SK-N-SH (cell line): ENCODE measurements around the gene CFHR5. TPM values are rescaled to one million over a fixed set of nuclear protein-coding genes. Genes with fewer than 3 reads are reported as not detected.
A peak's percentile ranks its signal among the peaks of the same experiment; 100 is the strongest.

Experiments used
- CTCF ChIA-PET: fragments of 300-600, 350-600 bp; formaldehyde crosslinking; extraction: SDS; loops from one replicate; lab custom pipeline; 2021; lab: Yijun Ruan, JAX
- POLR2A ChIA-PET: fragments of 350-600 bp; sonication (Branson Sonifier 250); formaldehyde crosslinking; extraction: SDS; loops from one replicate; lab custom pipeline; 2020; ENCODE audit warnings: antibody characterized with exemption, inconsistent platforms; lab: Yijun Ruan, JAX
- DNase-seq: peaks from one replicate; pipeline ENCODE4 v3.0.0; 2012
- H2AFZ ChIP-seq: fragments of 200-600 bp; sonication (generic); 2 replicates; pipeline ENCODE4 v1.8.1; 2016; ENCODE audit warnings: antibody characterized with exemption, mild to moderate bottlenecking, low read depth
- H3F3A ChIP-seq: fragments of 200-600 bp; sonication (generic); replicated peaks from 2 replicates; pipeline ENCODE3; 2016; ENCODE audit warnings: antibody characterized with exemption, mild to moderate bottlenecking; ENCODE audit not compliant: insufficient read depth
- H3K27ac ChIP-seq, 2 experiments: fragments of 200-500 bp in 1 of 2; fragments of 200-600 bp in 1 of 2; sonication (Bioruptor generic) in 1 of 2; sonication (generic), shearing (Covaris generic) in 1 of 2; 2 replicates each; pipeline versions ENCODE4 v1.5.1 to v1.6.1; 2014 to 2016; ENCODE audit warnings: low read depth in 2 of 2, inconsistent platforms in 1 of 2, low read length in 1 of 2, mild to moderate bottlenecking in 1 of 2, mixed read lengths in 1 of 2
- H3K27me3 ChIP-seq: fragments of 200-600 bp; sonication (generic), shearing (Covaris generic); 2 replicates; pipeline ENCODE4 v1.6.1; 2016; ENCODE audit warnings: mixed run types; ENCODE audit not compliant: insufficient read depth
- H3K36me3 ChIP-seq, 2 experiments: fragments of 200-500 bp in 1 of 2; fragments of 200-600 bp in 1 of 2; sonication (Bioruptor generic) in 1 of 2; sonication (generic) in 1 of 2; replicated peaks in 1 of 2; 2 replicates each; pipeline versions ENCODE3 to v1.5.1; 2014 to 2016; ENCODE audit warnings: low read length in 1 of 2, mild to moderate bottlenecking in 1 of 2; ENCODE audit not compliant: insufficient read depth in 2 of 2, control insufficient read depth in 1 of 2
- H3K4me1 ChIP-seq, 2 experiments: fragments of 200-500 bp in 1 of 2; fragments of 200-600 bp in 1 of 2; sonication (Bioruptor generic) in 1 of 2; sonication (generic), shearing (Covaris generic) in 1 of 2; 2 replicates each; pipeline versions ENCODE4 v1.5.1 to v1.6.1; 2014 to 2016; ENCODE audit warnings: low read depth in 1 of 2, low read length in 1 of 2, mixed run types in 1 of 2; ENCODE audit not compliant: insufficient read depth in 2 of 2, control insufficient read depth in 1 of 2
- H3K4me2 ChIP-seq: fragments of 200-600 bp; sonication (generic), shearing (Covaris generic); 2 replicates; pipeline ENCODE4 v1.6.1; 2017; ENCODE audit warnings: mixed run types
- H3K4me3 ChIP-seq, 2 experiments: fragments of 200-500 bp in 1 of 2; fragments of 200-600 bp in 1 of 2; sonication (Bioruptor generic) in 1 of 2; sonication (generic), shearing (Covaris generic) in 1 of 2; 2 replicates each; pipeline versions ENCODE4 v1.5.1 to v1.8.1; 2014 to 2016; ENCODE audit warnings: low read depth in 2 of 2, inconsistent platforms in 1 of 2, low read length in 1 of 2, mild to moderate bottlenecking in 1 of 2, mixed read lengths in 1 of 2, moderate library complexity in 1 of 2
- H3K79me2 ChIP-seq: fragments of 200-600 bp; sonication (generic); 2 replicates; pipeline ENCODE4 v1.8.1; 2017; ENCODE audit warnings: mild to moderate bottlenecking; ENCODE audit not compliant: insufficient read depth
- H3K9ac ChIP-seq: fragments of 200-600 bp; sonication (generic); 2 replicates; pipeline ENCODE4 v1.6.1; 2017; ENCODE audit warnings: mixed run types
- H3K9me2 ChIP-seq: fragments of 200-600 bp; sonication (generic); 2 replicates; pipeline ENCODE4 v1.6.1; 2017; ENCODE audit warnings: mixed run types
- H3K9me3 ChIP-seq: fragments of 200-600 bp; sonication (generic); 2 replicates; pipeline ENCODE4 v1.6.1; 2017; ENCODE audit warnings: mixed run types, mild to moderate bottlenecking, moderate library complexity
- H4K20me1 ChIP-seq: fragments of 200-600 bp; sonication (generic); 2 replicates; pipeline ENCODE4 v1.6.1; 2017; ENCODE audit warnings: mild to moderate bottlenecking, mixed run types; ENCODE audit not compliant: insufficient read depth
- EP300 ChIP-seq, 2 experiments: IDR thresholded peaks; 2 replicates each; pipeline versions ENCODE4 v1.4.0 to v1.6.1; 2012; ENCODE audit warnings: borderline replicate concordance in 1 of 2, low read depth in 1 of 2, low read length in 1 of 2
- FOSL2 ChIP-seq: IDR thresholded peaks from 2 replicates; pipeline ENCODE4 v1.4.0; 2012; ENCODE audit warnings: low read depth, mild to moderate bottlenecking, moderate library complexity, borderline replicate concordance
- FOXJ3 ChIP-seq: sonication (generic); formaldehyde crosslinking; IDR thresholded peaks from 2 replicates; pipeline ENCODE4 v1.5.1; 2020; ENCODE audit warnings: mild to moderate bottlenecking, missing genetic modification reagents
- GATA2 ChIP-seq: sonication (generic); formaldehyde crosslinking; IDR thresholded peaks from 2 replicates; pipeline ENCODE4 v1.5.0; 2020; ENCODE audit warnings: mild to moderate bottlenecking, missing genetic modification reagents
- JUND ChIP-seq: IDR thresholded peaks from 2 replicates; pipeline ENCODE4 v1.4.0; 2012
- MAX ChIP-seq: IDR thresholded peaks from 2 replicates; pipeline ENCODE4 v1.4.0; 2012; ENCODE audit warnings: low read depth
- MXI1 ChIP-seq: IDR thresholded peaks from 2 replicates; pipeline ENCODE4 v1.6.1; 2012; ENCODE audit warnings: mild to moderate bottlenecking, low read depth, low read length, improper control_type of control experiment
- NRF1 ChIP-seq: IDR thresholded peaks from 2 replicates; pipeline ENCODE4 v1.6.1; 2012; ENCODE audit warnings: low read depth, mild to moderate bottlenecking, low read length
- RCOR1 ChIP-seq: fragments of 150-350 bp; IDR thresholded peaks from 2 replicates; pipeline ENCODE4 v1.6.1; 2017; ENCODE audit warnings: antibody characterized with exemption, low read length
- REST ChIP-seq: IDR thresholded peaks from 2 replicates; pipeline ENCODE4 v1.6.1; 2012; ENCODE audit warnings: mild to moderate bottlenecking, low read depth, low read length, moderate library complexity
- RFX5 ChIP-seq: IDR thresholded peaks from 2 replicates; pipeline ENCODE4 v1.6.1; 2012; ENCODE audit warnings: mild to moderate bottlenecking, improper control_type of control experiment, low read length
- TCF12 ChIP-seq: IDR thresholded peaks from 2 replicates; pipeline ENCODE4 v1.4.0; 2012
- USF1 ChIP-seq: IDR thresholded peaks from 2 replicates; pipeline ENCODE4 v1.4.0; 2012; ENCODE audit warnings: low read depth, borderline replicate concordance
- USF2 ChIP-seq: fragments of 150-350 bp; IDR thresholded peaks from 2 replicates; pipeline ENCODE4 v1.6.1; 2017; ENCODE audit warnings: antibody characterized with exemption, low read length, low read depth, borderline replicate concordance
- YY1 ChIP-seq: IDR thresholded peaks from 2 replicates; pipeline ENCODE4 v1.4.0; 2012; ENCODE audit warnings: low read depth, mild to moderate bottlenecking
- ZBTB33 ChIP-seq: IDR thresholded peaks from 2 replicates; pipeline ENCODE4 v1.4.0; 2012; ENCODE audit warnings: low read depth, borderline replicate concordance
- WGBS: methylation state at CpG from one replicate; pipeline ENCODE4 v1.1.6; 2017; ENCODE audit warnings: low lambda C conversion rate; 5-methylcytosine and 5-hydroxymethylcytosine counted together
- polyA plus RNA-seq, 3 experiments: library from polyadenylated mRNA; depleted of rRNA; stranded (reverse); fragments of >200 nt; gene quantifications; 2 replicates each; pipeline ENCODE4 v1.2.3, GENCODE V29; 2012

The CFHR5 gene
- polyA plus RNA-seq, 1 of the 3 experiments (the other 2 are of a cell fraction), result not detected

- DNase-seq, result no peak
- Histone ChIP-seq H3K4me3 (no peak overlapping the region), H3F3A (no peaks in the 10 kb centered on the region), H4K20me1 (no peaks in the 10 kb centered on the region), H3K4me2 (no peak overlapping the region), H3K4me1 (peaks cover 0 to 2% of the 10 kb centered on the region in 2 experiments; a peak in 2 of 4 replicates), H3K9me3 (0 out of 2 replicates have a peak, but pooled peaks cover 4% of the 10 kb centered on the region), H3K27ac (no peak overlapping the region), H2AFZ (no peak overlapping the region), H3K79me2 (no peaks in the 10 kb centered on the region), H3K9ac (no peak overlapping the region), H3K27me3 (no peaks in the 10 kb centered on the region), H3K36me3 (no peaks in the 10 kb centered on the region), H3K9me2 (no peaks in the 10 kb centered on the region)
- TF ChIP-seq USF2, result no peak
- TF ChIP-seq YY1, result no peak
- no peak for TF ChIP-seq MXI1
- TF ChIP-seq RFX5, result no peak
- TF ChIP-seq ZBTB33, result no peak
- TF ChIP-seq REST, result no peak
- WGBS, result 19% methylated on average over 1 of the region's 1 CpG
- POLR2A ChIA-PET, result no interaction called here
- CTCF ChIA-PET, result no interaction called here
These were observed 34.3 kb downstream of the CFHR5 start for GRCh38 chr1:197011614-197012013.

- Histone ChIP-seq H3K27me3 (no peaks in the 10 kb centered on the region), H3K4me1 (peaks cover 0 to 11% of the 10 kb centered on the region in 2 experiments; a peak in 2 of 4 replicates), H3K9me3 (0 out of 2 replicates have a peak, but pooled peaks cover 4% of the 10 kb centered on the region), H3K27ac (peak overlapping the region in 1 of 2 experiments; percentile 82; a peak in 2 of 4 replicates), H3K9me2 (no peaks in the 10 kb centered on the region), H3F3A (no peaks in the 10 kb centered on the region), H3K9ac (no peak overlapping the region), H2AFZ (peak overlapping the region; percentile 60), H4K20me1 (no peaks in the 10 kb centered on the region), H3K4me3 (no peak overlapping the region), H3K4me2 (no peak overlapping the region), H3K79me2 (no peaks in the 10 kb centered on the region), H3K36me3 (no peaks in the 10 kb centered on the region)
- ChIA-PET POLR2A (no interaction called here), CTCF (no interaction called here)
- no peak for DNase-seq
- WGBS, result 90% methylated on average over 3 of the region's 3 CpGs
- no peak for TF ChIP-seq NRF1
- TF ChIP-seq FOSL2, result no peak
- no peak for TF ChIP-seq RCOR1
- no peak for TF ChIP-seq USF1
- TF ChIP-seq YY1, result no peak
- no peak for TF ChIP-seq REST
- TF ChIP-seq MAX, result no peak
- TF ChIP-seq FOXJ3 (CRISPR knock-in tag), result no peak
- no peak for TF ChIP-seq EP300 (IDR thresholded peaks at IDR 0.05; ENCODE audit: borderline replicate concordance in 1 of 2, low read depth in 1 of 2, low read length in 1 of 2)
- TF ChIP-seq JUND, result no peak
- TF ChIP-seq TCF12, result no peak
- TF ChIP-seq GATA2 (CRISPR knock-in tag), result no peak
These were observed 35.9 kb downstream of the CFHR5 start for GRCh38 chr1:197013234-197013633.
